ENCODE results near the gene MPPE1. TPM values are rescaled to one million over a fixed set of nuclear protein-coding genes. Genes with fewer than 3 reads are reported as not detected.

The MPPE1 gene
- total RNA-seq, 2 donors from 2014 or later = 22.3 to 40.5 TPM

- H3K4me3 ChIP-seq = no peak overlapping the region
- no peaks in the 10 kb centered on the region for H3K36me3 ChIP-seq
- no peak for DNase-seq (ENCODE audit: low spot score)
- no peaks in the 10 kb centered on the region for H3K27me3 ChIP-seq (replicated peaks; ENCODE audit: insufficient read depth)
- TF ChIP-seq, protein P1, sequence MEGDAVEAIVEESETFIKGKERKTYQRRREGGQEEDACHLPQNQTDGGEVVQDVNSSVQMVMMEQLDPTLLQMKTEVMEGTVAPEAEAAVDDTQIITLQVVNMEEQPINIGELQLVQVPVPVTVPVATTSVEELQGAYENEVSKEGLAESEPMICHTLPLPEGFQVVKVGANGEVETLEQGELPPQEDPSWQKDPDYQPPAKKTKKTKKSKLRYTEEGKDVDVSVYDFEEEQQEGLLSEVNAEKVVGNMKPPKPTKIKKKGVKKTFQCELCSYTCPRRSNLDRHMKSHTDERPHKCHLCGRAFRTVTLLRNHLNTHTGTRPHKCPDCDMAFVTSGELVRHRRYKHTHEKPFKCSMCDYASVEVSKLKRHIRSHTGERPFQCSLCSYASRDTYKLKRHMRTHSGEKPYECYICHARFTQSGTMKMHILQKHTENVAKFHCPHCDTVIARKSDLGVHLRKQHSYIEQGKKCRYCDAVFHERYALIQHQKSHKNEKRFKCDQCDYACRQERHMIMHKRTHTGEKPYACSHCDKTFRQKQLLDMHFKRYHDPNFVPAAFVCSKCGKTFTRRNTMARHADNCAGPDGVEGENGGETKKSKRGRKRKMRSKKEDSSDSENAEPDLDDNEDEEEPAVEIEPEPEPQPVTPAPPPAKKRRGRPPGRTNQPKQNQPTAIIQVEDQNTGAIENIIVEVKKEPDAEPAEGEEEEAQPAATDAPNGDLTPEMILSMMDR (IDR thresholded peaks at IDR 0.05) = no peak
- no peak overlapping the region for H3K27ac ChIP-seq
- peaks cover 12 to 20% of the 10 kb centered on the region in 2 donors for H3K4me1 ChIP-seq (ENCODE audit: control insufficient read depth in 1 of 2, low read depth in 2 of 2)
- ATAC-seq (ENCODE audit: insufficient number of reproducible peaks, low FRiP score, low read depth) = no peak
- no peaks in the 10 kb centered on the region for H3K9me3 ChIP-seq
These were observed 1.9 kb downstream of the MPPE1 start for GRCh38 chr18:11906176-11906575.

- no peak for DNase-seq (ENCODE audit: low spot score)
- no peaks in the 10 kb centered on the region for H3K27me3 ChIP-seq (replicated peaks; ENCODE audit: insufficient read depth)
These were observed 2.5 kb downstream of the MPPE1 start for GRCh38 chr18:11905613-11906012.

DNA sequence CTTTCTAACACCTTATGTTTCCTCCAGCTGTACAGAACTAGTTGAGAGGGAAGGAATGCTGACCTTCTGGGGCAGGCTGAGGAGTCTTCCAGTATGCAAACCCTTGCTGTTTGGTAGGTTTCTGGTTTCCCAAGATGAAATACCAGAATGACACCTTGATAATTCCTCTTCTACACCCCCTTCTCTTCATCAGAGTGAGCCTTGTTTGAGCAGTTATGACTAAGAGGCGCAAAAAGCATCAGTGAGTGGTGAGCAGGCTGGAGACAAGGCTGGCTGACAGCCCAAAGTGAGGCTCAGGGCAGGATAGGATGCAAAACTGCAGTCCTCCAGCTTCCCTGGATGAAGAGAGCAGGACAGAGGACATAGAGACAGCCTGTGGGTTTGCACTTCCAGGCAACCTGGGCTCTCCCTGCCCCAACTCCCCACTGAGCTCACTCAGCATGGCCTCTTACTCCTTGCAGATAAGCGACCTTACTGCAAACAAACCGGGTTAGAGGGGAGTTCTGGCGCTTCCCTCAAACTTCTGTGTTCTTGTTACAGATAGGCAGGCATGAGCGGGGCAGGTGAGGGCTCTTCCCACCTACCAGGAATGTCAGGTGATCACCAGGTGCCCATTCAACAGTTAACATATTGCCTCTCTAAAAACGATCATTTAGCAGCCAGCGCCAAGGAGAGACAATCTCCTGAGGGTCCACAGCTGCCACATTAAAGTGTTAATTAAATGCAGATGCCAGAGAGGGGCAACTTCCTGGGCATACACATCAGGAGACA, 5.4 kb downstream of the MPPE1 start:
- Histone ChIP-seq H3K27me3 (replicated peaks; ENCODE audit: insufficient read depth) (no peaks in the 10 kb centered on the region), H3K27ac (no peak overlapping the region), H3K36me3 (no peaks in the 10 kb centered on the region), H3K4me3 (no peak overlapping the region), H3K9me3 (no peaks in the 10 kb centered on the region), H3K4me1 (ENCODE audit: control insufficient read depth in 1 of 2, low read depth in 2 of 2) (peaks cover 6 to 9% of the 10 kb centered on the region in 2 donors)
- TF ChIP-seq, protein P1 (IDR thresholded peaks at IDR 0.05) = no peak
- ATAC-seq (ENCODE audit: insufficient number of reproducible peaks, low FRiP score, low read depth) (no peak), DNase-seq (ENCODE audit: low spot score) (no peak)

More at GRCh38 chr18:11905613-11906012, 2.5 kb downstream of the MPPE1 start:
- no peaks in the 10 kb centered on the region for H3K9me3 ChIP-seq
- H3K27ac ChIP-seq = no peak overlapping the region
- no peaks in the 10 kb centered on the region for H3K36me3 ChIP-seq
- H3K4me3 ChIP-seq = no peak overlapping the region
- no peak for ATAC-seq (ENCODE audit: insufficient number of reproducible peaks, low FRiP score, low read depth)
- H3K4me1 ChIP-seq (ENCODE audit: control insufficient read depth in 1 of 2, low read depth in 2 of 2) = peaks cover 12 to 20% of the 10 kb centered on the region in 2 donors
- TF ChIP-seq, protein P1 (IDR thresholded peaks at IDR 0.05) = no peak

DNA sequence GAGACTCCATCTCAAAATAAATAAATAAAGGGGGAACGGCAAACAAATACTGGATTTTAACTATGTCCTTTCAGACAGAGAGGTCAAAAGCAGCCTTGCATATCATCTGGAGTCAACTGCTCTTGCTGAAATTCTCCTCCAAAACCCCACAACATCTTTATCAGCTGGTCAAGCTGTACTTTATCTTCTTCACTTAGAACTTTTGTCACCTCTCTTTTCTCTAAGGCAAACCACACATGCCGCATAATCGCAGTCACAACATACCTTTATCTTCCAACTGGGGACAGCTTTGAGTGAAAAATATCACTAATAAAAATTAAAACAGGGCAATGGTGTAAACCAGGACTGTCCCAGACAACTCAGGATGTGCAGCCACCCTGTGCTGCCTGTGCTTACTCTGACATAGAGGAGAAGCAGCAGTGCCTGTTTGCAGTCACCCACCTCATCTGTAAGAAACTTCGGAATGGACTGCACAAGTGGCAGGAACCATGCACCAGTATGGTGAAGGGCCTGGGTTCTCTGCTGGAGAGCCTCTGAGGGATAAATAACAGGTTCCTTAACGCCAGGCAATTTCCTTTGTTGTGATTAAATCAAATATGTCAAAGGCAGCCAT, 6.2 kb downstream of the MPPE1 start:
- no peak overlapping the region for H3K4me3 ChIP-seq
- no peaks in the 10 kb centered on the region for H3K9me3 ChIP-seq
- TF ChIP-seq, protein P1 (IDR thresholded peaks at IDR 0.05) = no peak
- no peak for DNase-seq (ENCODE audit: low spot score)
- no peak overlapping the region for H3K27ac ChIP-seq
- peaks cover under 1 to 1% of the 10 kb centered on the region in 2 donors for H3K4me1 ChIP-seq (ENCODE audit: control insufficient read depth in 1 of 2, low read depth in 2 of 2)
- no peak for ATAC-seq (ENCODE audit: insufficient number of reproducible peaks, low FRiP score, low read depth)
- H3K36me3 ChIP-seq = no peaks in the 10 kb centered on the region
- H3K27me3 ChIP-seq (replicated peaks; ENCODE audit: insufficient read depth) = no peaks in the 10 kb centered on the region

GRCh38 chr18:11899063-11899462, 9.1 kb downstream of the MPPE1 start:
- TF ChIP-seq, protein P1 (IDR thresholded peaks at IDR 0.05) = no peak
- Histone ChIP-seq H3K36me3 (peaks cover 6% of the 10 kb centered on the region), H3K27ac (no peak overlapping the region), H3K4me1 (ENCODE audit: control insufficient read depth in 1 of 2, low read depth in 2 of 2) (no peaks in the 10 kb centered on the region), H3K27me3 (replicated peaks; ENCODE audit: insufficient read depth) (no peaks in the 10 kb centered on the region), H3K4me3 (no peak overlapping the region), H3K9me3 (no peaks in the 10 kb centered on the region)
- DNase-seq (ENCODE audit: low spot score) (no peak), ATAC-seq (ENCODE audit: insufficient number of reproducible peaks, low FRiP score, low read depth) (no peak)
